NB4 (cell line): ENCODE data around the gene PITRM1.
"Not testable (repeated sequence)": the region's sequence is repeated elsewhere in the genome, so short reads cannot be mapped to it uniquely, and the experiment has no call there.

Experiments
- DNase-seq: peaks from one replicate; pipeline ENCODE4 v3.0.0; 2010; ENCODE audit warnings: low read depth
- H3K4me3 ChIP-seq: one replicate; pipeline ENCODE4 v1.5.1; 2011; ENCODE audit warnings: mild to moderate bottlenecking, low read depth, low read length, moderate library complexity
- CTCF ChIP-seq: IDR thresholded peaks from one replicate; pipeline ENCODE4 v1.5.1; 2012; ENCODE audit warnings: low read depth, low read length
- MAX ChIP-seq: IDR thresholded peaks from 2 replicates; pipeline ENCODE4 v1.6.1; 2011; ENCODE audit warnings: low read depth, low read length
- MYC ChIP-seq: IDR thresholded peaks from 2 replicates; pipeline ENCODE4 v1.6.1; 2011; ENCODE audit warnings: low read depth, low read length
- POLR2A ChIP-seq: IDR thresholded peaks from 2 replicates; pipeline ENCODE4 v1.6.1; 2011; ENCODE audit warnings: mild to moderate bottlenecking; ENCODE audit not compliant: insufficient read length; ENCODE audit errors: extremely low read depth

The PITRM1 gene

GRCh38 chr10:3172446-3173170 is at the start of gene PITRM1:
Gene PITRM1, minus strand, starts transcription at chr10:3172782. Its CDS starts 10 bp downstream, at chr10:3172772.
- peak within 1 kb of the TSS; percentile 72 for H3K4me3 ChIP-seq
- TF ChIP-seq MAX (peak; percentile 62), CTCF (no peak), POLR2A (peak; percentile 83), MYC (peak; percentile 68)
- DNase-seq = peak; percentile 96

- TF ChIP-seq MAX (no peak), CTCF (peak; percentile 19), MYC (no peak), POLR2A (no peak)
- DNase-seq = peak; percentile 52
- H3K4me3 ChIP-seq = no peak overlapping the region
Measured at GRCh38 chr10:3222068-3222467, 49.5 kb upstream of the PITRM1 start.

- DNase-seq, H3K4me3 ChIP-seq: not testable (repeated sequence)
Measured at GRCh38 chr10:3221601-3222000, 49.0 kb upstream of the PITRM1 start.

- H3K4me3 ChIP-seq = no peak overlapping the region
- TF ChIP-seq POLR2A = no peak
- no peak for DNase-seq
Measured at GRCh38 chr10:3220853-3221252, 48.3 kb upstream of the PITRM1 start.

GRCh38 chr10:3219021-3219628 is 46.5 kb upstream of the PITRM1 start:
- DNase-seq, H3K4me3 ChIP-seq: not testable (repeated sequence)

- no peak overlapping the region for H3K4me3 ChIP-seq
- DNase-seq = no peak
- TF ChIP-seq MAX (no peak), POLR2A (no peak), CTCF (no peak), MYC (no peak)
Measured at GRCh38 chr10:3217853-3218252, 45.3 kb upstream of the PITRM1 start.

GRCh38 chr10:3217301-3217700 is 44.7 kb upstream of the PITRM1 start:
- H3K4me3 ChIP-seq = no peak overlapping the region
- TF ChIP-seq CTCF (no peak), MYC (no peak), MAX (no peak), POLR2A (no peak)
- no peak for DNase-seq
